GM19395 (cell line): Measurements from ENCODE around the gene EDN3.
"Not testable (repeated sequence)": the region's sequence is repeated elsewhere in the genome, so short reads cannot be mapped to it uniquely, and the experiment has no call there.

ENCODE experiments used
- ATAC-seq: cut with Tn5 transposase; IDR thresholded peaks from one replicate; pipeline ENCODE4 v1.9.1; 2021; ENCODE audit warnings: mild to moderate bottlenecking, moderate library complexity; ENCODE audit not compliant: unreplicated experiment

EDN3 gene

GRCh38 chr20:59334651-59335300 lies 34.4 kb downstream of the EDN3 start:
- ATAC-seq: no peak

- no peak for ATAC-seq
These were observed 35.0 kb downstream of the EDN3 start for GRCh38 chr20:59335377-59335776.

GRCh38 chr20:59336540-59336939 lies 36.1 kb downstream of the EDN3 start:
- no peak for ATAC-seq

GRCh38 chr20:59338444-59338843 lies 38.0 kb downstream of the EDN3 start:
- ATAC-seq: not testable (repeated sequence)

GRCh38 chr20:59340201-59340885 lies 39.9 kb downstream of the EDN3 start:
- ATAC-seq: no peak

- not testable (repeated sequence) for ATAC-seq
These were observed 41.0 kb downstream of the EDN3 start for GRCh38 chr20:59341285-59342022.

GRCh38 chr20:59342023-59342957 lies 41.9 kb downstream of the EDN3 start:
- ATAC-seq: no peak

GRCh38 chr20:59346061-59346460 lies 45.6 kb downstream of the EDN3 start:
- no peak for ATAC-seq

GRCh38 chr20:59349277-59349676 lies 48.9 kb downstream of the EDN3 start:
- no peak for ATAC-seq

- no peak for ATAC-seq
These were observed 50.1 kb downstream of the EDN3 start for GRCh38 chr20:59350330-59351156.

GRCh38 chr20:59351157-59352040 lies 51.0 kb downstream of the EDN3 start:
- no peak for ATAC-seq

GRCh38 chr20:59352541-59352940 lies 52.1 kb downstream of the EDN3 start:
- ATAC-seq: no peak

- ATAC-seq: no peak
These were observed 52.6 kb downstream of the EDN3 start for GRCh38 chr20:59352990-59353389.

GRCh38 chr20:59354460-59354859 lies 54.0 kb downstream of the EDN3 start:
- ATAC-seq: no peak

GRCh38 chr20:59355242-59355641 lies 54.8 kb downstream of the EDN3 start:
- no peak for ATAC-seq

- no peak for ATAC-seq
These were observed 56.3 kb downstream of the EDN3 start for GRCh38 chr20:59356662-59357165.

GRCh38 chr20:59358793-59359192 lies 58.4 kb downstream of the EDN3 start:
- not testable (repeated sequence) for ATAC-seq

GRCh38 chr20:59359906-59360725 lies 59.7 kb downstream of the EDN3 start:
- ATAC-seq: no peak
